Lower leg skin (tissue), 4 donors: Measurements from ENCODE around the gene NSG2. TPM values are rescaled to one million over a fixed set of nuclear protein-coding genes. Genes with fewer than 3 reads are reported as not detected.

ENCODE experiments used
- DNase-seq, 2 donors: peaks; one replicate each; pipeline ENCODE4 v3.0.0-alpha.2; 2019; ENCODE audit warnings: low spot score in 2 of 2
- H3K4me3 ChIP-seq: fragments of 200-600 bp; sonication (generic); 2 replicates; pipeline ENCODE4 v1.5.1; 2017; ENCODE audit warnings: mild to moderate bottlenecking, low read depth; ENCODE audit not compliant: poor library complexity, severe bottlenecking
- POLR2A ChIP-seq, 2 donors: fragments of 450-650 bp; IDR thresholded peaks; one replicate each; pipeline ENCODE4 v1.6.1; 2016 to 2017; ENCODE audit warnings: antibody characterized with exemption in 2 of 2, mild to moderate bottlenecking in 1 of 2, moderate library complexity in 1 of 2
- WGBS, 2 donors: methylation state at CpG; one replicate each; pipeline ENCODE4 v1.1.5; 2018; 5-methylcytosine and 5-hydroxymethylcytosine counted together
- intact Hi-C: fragments of 100-400 bp; cut with DNase I; formaldehyde crosslinking; loops from one replicate; pipeline ENCODE4 v1.15.0; 2023; ENCODE audit warnings: low total_unique reads
- total RNA-seq, 4 donors: library from RNA; depleted of rRNA; stranded (reverse); fragments of >200 nt; gene quantifications; one replicate each; pipeline ENCODE4 v1.1.0, GENCODE V29; 2016
- TF ChIP-seq, protein P1 (sequence below), 3 donors: fragments of 450-650 bp; IDR thresholded peaks; one replicate each; pipeline ENCODE4 v1.5.1; 2016; ENCODE audit warnings: antibody characterized with exemption in 3 of 3, mild to moderate bottlenecking in 3 of 3, moderate library complexity in 2 of 3

NSG2 gene
- total RNA-seq, 4 donors from 2014 or later, result not detected

DNA sequence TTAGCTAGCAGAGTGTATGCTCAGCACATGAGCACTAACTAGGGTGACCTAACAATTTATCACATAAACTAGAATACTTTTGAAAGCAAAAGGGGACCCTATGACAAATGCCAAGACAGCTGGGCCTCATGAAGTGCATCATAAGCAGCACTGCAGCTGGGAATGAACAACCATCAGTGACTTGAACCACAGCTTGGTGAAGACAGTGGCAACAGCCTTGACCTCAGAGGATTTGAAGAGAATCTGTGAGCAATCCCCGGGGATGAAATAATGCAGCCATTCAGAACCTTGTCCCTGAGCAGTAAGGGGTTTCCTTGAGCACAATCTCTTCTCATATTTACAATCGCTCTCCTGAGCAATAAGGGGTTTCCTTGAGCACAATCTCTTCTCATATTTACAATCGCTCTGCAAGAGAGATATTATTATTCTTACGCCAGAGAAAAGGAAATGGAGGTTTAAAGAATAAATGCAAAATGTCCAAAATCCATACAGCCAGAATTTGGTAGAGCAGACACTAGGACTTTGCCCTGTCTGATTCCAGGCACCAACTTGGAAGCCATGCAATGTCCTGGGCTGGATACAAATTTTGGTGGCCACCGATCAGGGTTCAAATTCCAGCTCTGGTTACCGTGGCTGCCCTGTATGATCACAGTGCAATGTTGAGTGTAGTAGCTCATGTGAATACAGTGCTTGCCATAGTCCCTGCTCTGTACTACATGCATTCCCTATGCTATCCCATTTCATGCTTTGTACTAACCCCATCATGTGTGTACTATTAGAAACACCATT lies 846 bp upstream of the NSG2 start:
- DNase-seq, result no peak
- no peak for TF ChIP-seq POLR2A (IDR thresholded peaks at IDR 0.05)
- TF ChIP-seq, protein P1, sequence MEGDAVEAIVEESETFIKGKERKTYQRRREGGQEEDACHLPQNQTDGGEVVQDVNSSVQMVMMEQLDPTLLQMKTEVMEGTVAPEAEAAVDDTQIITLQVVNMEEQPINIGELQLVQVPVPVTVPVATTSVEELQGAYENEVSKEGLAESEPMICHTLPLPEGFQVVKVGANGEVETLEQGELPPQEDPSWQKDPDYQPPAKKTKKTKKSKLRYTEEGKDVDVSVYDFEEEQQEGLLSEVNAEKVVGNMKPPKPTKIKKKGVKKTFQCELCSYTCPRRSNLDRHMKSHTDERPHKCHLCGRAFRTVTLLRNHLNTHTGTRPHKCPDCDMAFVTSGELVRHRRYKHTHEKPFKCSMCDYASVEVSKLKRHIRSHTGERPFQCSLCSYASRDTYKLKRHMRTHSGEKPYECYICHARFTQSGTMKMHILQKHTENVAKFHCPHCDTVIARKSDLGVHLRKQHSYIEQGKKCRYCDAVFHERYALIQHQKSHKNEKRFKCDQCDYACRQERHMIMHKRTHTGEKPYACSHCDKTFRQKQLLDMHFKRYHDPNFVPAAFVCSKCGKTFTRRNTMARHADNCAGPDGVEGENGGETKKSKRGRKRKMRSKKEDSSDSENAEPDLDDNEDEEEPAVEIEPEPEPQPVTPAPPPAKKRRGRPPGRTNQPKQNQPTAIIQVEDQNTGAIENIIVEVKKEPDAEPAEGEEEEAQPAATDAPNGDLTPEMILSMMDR (IDR thresholded peaks at IDR 0.05), result no peak
- no peak overlapping the region for H3K4me3 ChIP-seq
- 79 to 84% methylated on average over 6 of the region's 6 CpGs for WGBS, 2 donors
- intact Hi-C loops, result loop anchor here (5.0 kb wide), 1 partner anchor 268 kb away; no protein-coding TSS in a partner anchor

DNA sequence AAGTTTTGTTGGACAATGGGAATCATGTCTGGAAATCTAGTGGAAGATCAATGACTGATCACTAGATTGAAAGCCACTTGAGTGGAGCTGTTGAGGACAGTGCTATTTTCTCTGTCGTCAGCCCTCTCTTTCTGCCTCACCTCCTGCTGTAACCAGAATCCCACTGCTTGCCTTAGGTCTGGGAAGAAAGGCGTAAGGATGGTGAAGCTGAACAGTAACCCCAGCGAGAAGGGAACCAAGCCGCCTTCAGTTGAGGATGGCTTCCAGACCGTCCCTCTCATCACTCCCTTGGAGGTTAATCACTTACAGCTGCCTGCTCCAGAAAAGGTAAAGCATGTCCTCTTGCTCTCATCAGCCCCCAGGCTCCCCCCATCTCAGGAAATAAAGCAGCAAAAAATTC lies 1.1 kb downstream of the NSG2 start:
- DNase-seq, result no peak
- H3K4me3 ChIP-seq, result no peak overlapping the region
- intact Hi-C loops, result loop anchor here (5.0 kb wide), 1 partner anchor 266 kb away; no protein-coding TSS in a partner anchor
- TF ChIP-seq POLR2A (IDR thresholded peaks at IDR 0.05), result no peak
- TF ChIP-seq, protein P1 (IDR thresholded peaks at IDR 0.05), result no peak
- 62 to 63% methylated on average over 5 of the region's 5 CpGs for WGBS, 2 donors

DNA sequence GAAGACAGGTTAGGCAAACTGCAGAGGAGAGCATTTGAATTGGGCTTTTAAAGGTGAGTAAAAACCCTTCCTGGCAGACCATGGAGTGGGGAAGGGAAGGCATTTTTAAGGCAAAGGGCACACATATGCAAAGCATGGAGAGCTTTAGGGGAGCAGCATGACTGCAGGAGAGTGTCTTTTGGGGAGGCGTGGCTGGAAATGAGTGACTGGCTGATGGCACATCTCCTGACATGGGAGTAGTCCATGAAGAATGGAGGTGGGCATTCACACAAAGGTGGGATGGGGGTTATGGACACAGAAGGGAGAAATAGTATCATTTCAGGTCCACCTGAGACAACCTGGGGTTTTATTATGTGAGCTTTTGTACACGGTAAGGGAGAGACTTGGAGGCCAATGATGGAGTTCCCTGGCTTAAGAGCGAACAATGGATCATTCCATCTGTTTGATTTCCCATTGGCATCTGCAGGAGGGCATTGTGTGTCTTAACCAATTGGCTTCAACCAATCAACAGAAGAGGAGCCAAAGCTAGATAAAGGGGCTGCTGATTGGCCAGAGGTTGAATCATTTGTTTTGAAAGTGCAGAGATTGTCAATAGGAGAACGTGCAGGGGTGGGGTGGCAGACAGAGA lies 2.1 kb downstream of the NSG2 start:
- H3K4me3 ChIP-seq, result no peak overlapping the region
- 73 to 76% methylated on average over 4 of the region's 4 CpGs for WGBS, 2 donors
- intact Hi-C loops, result loop anchor here (5.0 kb wide), 1 partner anchor 265 kb away; no protein-coding TSS in a partner anchor
- DNase-seq, result no peak
- TF ChIP-seq, protein P1 (IDR thresholded peaks at IDR 0.05), result no peak
- TF ChIP-seq POLR2A (IDR thresholded peaks at IDR 0.05), result no peak

DNA sequence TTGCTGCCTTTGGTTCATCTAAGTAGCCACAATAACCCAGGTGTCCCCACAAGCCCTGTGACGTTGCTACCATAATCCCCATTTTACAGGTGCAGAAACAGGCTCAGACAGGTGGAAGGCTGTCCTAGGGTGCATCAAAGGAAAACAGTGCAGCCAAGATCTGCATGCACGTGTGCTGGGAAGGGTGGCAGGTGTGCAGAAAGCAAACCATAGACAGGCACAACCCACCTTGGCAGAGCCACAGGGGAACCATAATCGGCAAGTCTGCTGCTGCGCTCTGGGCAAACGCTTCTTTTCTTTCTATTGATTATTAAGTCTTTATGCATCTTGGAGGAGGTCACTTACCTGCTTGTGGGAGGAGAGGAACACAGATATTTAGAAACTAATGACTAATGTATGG lies 7.1 kb downstream of the NSG2 start:
- DNase-seq, result no peak
- WGBS, 2 donors, result 46 to 55% methylated on average over 5 of the region's 5 CpGs
- TF ChIP-seq, protein P1 (IDR thresholded peaks at IDR 0.05), result no peak
- TF ChIP-seq POLR2A (IDR thresholded peaks at IDR 0.05), result no peak
- H3K4me3 ChIP-seq, result no peak overlapping the region
- intact Hi-C loops, result no loop called here

DNA sequence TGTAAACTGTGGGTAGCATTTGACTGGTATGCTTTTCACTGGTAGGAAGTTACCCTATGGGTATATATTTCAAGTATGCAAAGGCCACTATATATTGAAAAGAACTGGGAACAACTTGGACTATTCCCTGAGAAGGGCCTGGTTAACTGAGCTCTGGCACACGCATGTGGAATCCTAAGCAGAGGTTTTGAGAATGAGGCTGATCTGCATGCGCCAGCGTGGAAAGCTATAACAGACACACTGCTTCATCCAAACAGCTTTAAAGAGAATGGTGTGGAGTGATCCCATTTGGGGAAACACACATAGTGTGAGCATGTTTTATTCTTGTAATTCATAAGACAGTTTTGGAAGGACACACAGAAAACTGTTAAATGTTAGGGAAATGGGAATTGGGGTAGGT lies 8.4 kb downstream of the NSG2 start:
- intact Hi-C loops, result no loop called here
- no peak overlapping the region for H3K4me3 ChIP-seq
- no peak for DNase-seq
- WGBS, 2 donors, result 86 to 90% methylated on average over 3 of the region's 3 CpGs
- TF ChIP-seq, protein P1 (IDR thresholded peaks at IDR 0.05), result no peak
- TF ChIP-seq POLR2A (IDR thresholded peaks at IDR 0.05), result no peak
